Measurements from ENCODE around the gene CNNM4. TPM values are rescaled to one million over a fixed set of nuclear protein-coding genes. Genes with fewer than 3 reads are reported as not detected.

CNNM4 gene
- total RNA-seq, 1 experiment from 2014 or later: 12.5 TPM

- DNase-seq (no peak), ATAC-seq (no peak)
- Histone ChIP-seq H3F3A (ENCODE audit: low read length, unreplicated experiment) (no peaks in the 10 kb centered on the region), H3K9me3 (ENCODE audit: low read length) (no peaks in the 10 kb centered on the region), H3K9me2 (replicated peaks; ENCODE audit: low read length) (no peaks in the 10 kb centered on the region), H3K36me3 (ENCODE audit: low read depth, low read length) (no peaks in the 10 kb centered on the region), H3K9ac (ENCODE audit: low read length) (no peak overlapping the region), H2AFZ (ENCODE audit: low read length) (no peak overlapping the region), H3K4me3 (ENCODE audit: low read length) (no peak overlapping the region), H3K79me2 (ENCODE audit: low read length) (peaks cover 21% of the 10 kb centered on the region), H3K4me1 (ENCODE audit: insufficient read depth, low read length) (peaks cover 15% of the 10 kb centered on the region), H3K4me2 (ENCODE audit: low read length) (no peak overlapping the region), H4K20me1 (ENCODE audit: low read length) (no peaks in the 10 kb centered on the region), H3K27me3 (ENCODE audit: low read length) (no peaks in the 10 kb centered on the region), H3K27ac (ENCODE audit: low read length) (no peak overlapping the region)
- ChIA-PET CTCF (no interaction called here), POLR2A (ENCODE audit: unreplicated experiment) (interaction anchor here (0.6 kb wide), 1 partner anchor 137 kb away, joined by 5 read pairs; no protein-coding TSS in a partner anchor)
- intact Hi-C loops (cut with micrococcal nuclease): no loop called here
- TF ChIP-seq EZH2 (IDR thresholded peaks at IDR 0.05; ENCODE audit: low read length, unreplicated experiment) (no peak), EZH2phosphoT487 (IDR thresholded peaks at IDR 0.05; ENCODE audit: borderline replicate concordance, low read length) (no peak), CTCF (conservative IDR thresholded peaks at IDR 0.05; ENCODE audit: low read depth, low read length) (no peak)
- BruUV-seq (replicated peaks): no TSS peak
Observed at GRCh38 chr2:96773922-96774321, 13.2 kb downstream of the CNNM4 start.

DNA sequence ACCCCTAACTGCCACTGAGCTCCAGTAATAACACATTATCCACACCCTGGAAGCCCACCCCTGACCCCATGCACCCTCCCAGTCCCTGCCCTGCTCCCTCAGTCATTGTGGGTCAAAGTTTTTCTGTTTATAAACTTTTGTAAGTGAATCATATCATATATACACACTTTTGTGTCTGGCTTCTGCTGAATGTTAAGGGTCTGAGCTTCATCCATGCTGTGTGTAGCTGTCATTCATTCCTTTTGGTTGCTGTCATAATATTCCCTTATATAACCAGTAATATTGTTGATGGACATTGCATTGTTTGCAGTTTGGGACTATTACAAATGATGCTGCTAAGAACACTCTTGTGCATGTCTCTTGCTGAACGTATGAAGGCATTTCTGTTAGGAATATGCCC is 14.5 kb downstream of the CNNM4 start:
- TF ChIP-seq EZH2 (IDR thresholded peaks at IDR 0.05; ENCODE audit: low read length, unreplicated experiment) (no peak), CTCF (conservative IDR thresholded peaks at IDR 0.05; ENCODE audit: low read depth, low read length) (no peak), EZH2phosphoT487 (IDR thresholded peaks at IDR 0.05; ENCODE audit: borderline replicate concordance, low read length) (no peak)
- no TSS peak for BruUV-seq (replicated peaks)
- ChIA-PET POLR2A (ENCODE audit: unreplicated experiment) (no interaction called here), CTCF (interaction anchor here (0.6 kb wide), 1 partner anchor 9 kb away, joined by 7 read pairs; no protein-coding TSS in a partner anchor)
- Histone ChIP-seq H3F3A (ENCODE audit: low read length, unreplicated experiment) (no peaks in the 10 kb centered on the region), H2AFZ (ENCODE audit: low read length) (no peak overlapping the region), H3K9me2 (replicated peaks; ENCODE audit: low read length) (no peaks in the 10 kb centered on the region), H3K9me3 (ENCODE audit: low read length) (no peaks in the 10 kb centered on the region), H3K9ac (ENCODE audit: low read length) (no peak overlapping the region), H3K27me3 (ENCODE audit: low read length) (no peaks in the 10 kb centered on the region), H3K4me3 (ENCODE audit: low read length) (no peak overlapping the region), H3K4me2 (ENCODE audit: low read length) (no peak overlapping the region), H3K79me2 (ENCODE audit: low read length) (peaks cover 12% of the 10 kb centered on the region), H3K4me1 (ENCODE audit: insufficient read depth, low read length) (peaks cover 15% of the 10 kb centered on the region), H4K20me1 (ENCODE audit: low read length) (no peaks in the 10 kb centered on the region), H3K27ac (ENCODE audit: low read length) (no peak overlapping the region), H3K36me3 (ENCODE audit: low read depth, low read length) (no peaks in the 10 kb centered on the region)
- DNase-seq (peak; percentile 8), ATAC-seq (peak; percentile 19; the same call in 1 of the 2 replicates)
- intact Hi-C loops (cut with micrococcal nuclease): no loop called here

DNA sequence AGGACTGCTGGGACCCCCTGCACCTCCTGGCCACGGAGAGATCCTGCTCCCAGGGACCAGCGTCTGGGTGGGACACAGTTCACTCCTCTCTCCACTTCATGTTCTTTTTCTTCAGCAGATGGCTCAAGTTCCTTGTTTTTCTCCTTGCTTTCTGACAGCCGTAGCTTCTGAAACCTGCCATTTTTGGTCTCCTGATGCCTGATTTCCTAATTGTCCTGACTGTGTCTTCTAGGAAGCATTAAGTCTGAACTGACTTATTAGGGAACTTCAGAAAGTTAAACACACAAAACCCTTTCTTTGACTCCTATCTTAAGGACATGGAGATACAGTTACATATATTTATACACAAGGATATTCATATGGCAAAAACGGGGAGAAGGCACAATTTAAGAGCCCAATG is 22.7 kb downstream of the CNNM4 start:
- no peaks in the 10 kb centered on the region for H3K36me3 ChIP-seq (ENCODE audit: low read depth, low read length)
- H3F3A ChIP-seq (ENCODE audit: low read length, unreplicated experiment): peaks cover 7% of the 10 kb centered on the region
- H4K20me1 ChIP-seq (ENCODE audit: low read length): no peaks in the 10 kb centered on the region
- H3K4me1 ChIP-seq (ENCODE audit: insufficient read depth, low read length): peaks cover 21% of the 10 kb centered on the region
- no peak overlapping the region for H2AFZ ChIP-seq (ENCODE audit: low read length)
- no peak for TF ChIP-seq CTCF (conservative IDR thresholded peaks at IDR 0.05; ENCODE audit: low read depth, low read length)
- TF ChIP-seq EZH2phosphoT487 (IDR thresholded peaks at IDR 0.05; ENCODE audit: borderline replicate concordance, low read length): no peak
- no peak for TF ChIP-seq EZH2 (IDR thresholded peaks at IDR 0.05; ENCODE audit: low read length, unreplicated experiment)
- H3K9ac ChIP-seq (ENCODE audit: low read length): no peak overlapping the region
- H3K27ac ChIP-seq (ENCODE audit: low read length): no peak overlapping the region
- no peak overlapping the region for H3K4me3 ChIP-seq (ENCODE audit: low read length)
- H3K9me3 ChIP-seq (ENCODE audit: low read length): no peaks in the 10 kb centered on the region
- DNase-seq: no peak
- no peak for ATAC-seq
- BruUV-seq (replicated peaks): no TSS peak
- H3K27me3 ChIP-seq (ENCODE audit: low read length): no peaks in the 10 kb centered on the region
- H3K9me2 ChIP-seq (replicated peaks; ENCODE audit: low read length): no peaks in the 10 kb centered on the region
- intact Hi-C loops (cut with micrococcal nuclease): no loop called here
- H3K4me2 ChIP-seq (ENCODE audit: low read length): no peak overlapping the region
- ChIA-PET POLR2A (ENCODE audit: unreplicated experiment) (no interaction called here), CTCF (no interaction called here)
- H3K79me2 ChIP-seq (ENCODE audit: low read length): peaks cover 14% of the 10 kb centered on the region
